ENCODE results near the gene UBE2S.

DNA sequence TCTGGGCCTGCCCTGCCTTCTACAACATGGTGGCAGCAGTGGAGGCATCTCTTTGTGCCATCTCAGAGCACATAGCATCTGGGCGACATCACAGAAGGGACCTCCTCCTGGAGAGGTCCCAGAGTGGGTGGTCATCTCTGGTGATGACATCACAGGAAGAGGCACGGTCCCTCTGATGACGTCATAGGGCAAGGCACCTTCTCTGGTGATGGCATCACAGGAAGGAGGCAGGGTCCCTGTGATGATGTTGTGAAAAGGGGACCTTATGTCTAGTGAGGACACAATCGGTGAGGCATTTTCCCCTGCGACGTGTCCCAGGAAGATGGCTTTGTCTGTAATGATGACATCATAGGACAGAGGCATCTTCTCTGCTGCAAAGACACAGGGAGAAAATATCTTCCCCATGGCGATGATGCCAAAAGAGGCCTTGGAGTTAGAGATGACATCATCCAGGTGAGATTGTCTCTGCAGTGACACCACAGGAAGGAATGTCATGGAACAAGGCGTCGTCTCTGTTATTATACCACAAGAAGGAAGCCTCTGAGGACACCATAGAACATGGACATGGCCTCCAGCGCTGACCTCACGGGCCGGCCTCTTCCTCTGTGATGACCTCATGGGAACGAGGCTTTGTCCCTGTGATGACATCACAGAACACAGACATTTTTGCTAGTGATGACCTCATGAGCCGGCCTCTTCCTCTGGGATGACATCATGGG, 24.8 kb upstream of the UBE2S start:
- TF ChIP-seq CEBPB (IDR thresholded peaks at IDR 0.05) (no peak), YY1 (IDR thresholded peaks at IDR 0.05; ENCODE audit: low read depth) (no peak), EGR1 (IDR thresholded peaks at IDR 0.05) (no peak), RAD21 (IDR thresholded peaks at IDR 0.05; ENCODE audit: low read depth) (no peak), EP300 (IDR thresholded peaks at IDR 0.05; ENCODE audit: borderline replicate concordance) (no peak), TAF1 (IDR thresholded peaks at IDR 0.05; ENCODE audit: low read depth) (no peak), TEAD4 (IDR thresholded peaks at IDR 0.05) (no peak), TCF12 (IDR thresholded peaks at IDR 0.05; ENCODE audit: low read depth) (no peak)
- TF ChIP-seq, protein P1, sequence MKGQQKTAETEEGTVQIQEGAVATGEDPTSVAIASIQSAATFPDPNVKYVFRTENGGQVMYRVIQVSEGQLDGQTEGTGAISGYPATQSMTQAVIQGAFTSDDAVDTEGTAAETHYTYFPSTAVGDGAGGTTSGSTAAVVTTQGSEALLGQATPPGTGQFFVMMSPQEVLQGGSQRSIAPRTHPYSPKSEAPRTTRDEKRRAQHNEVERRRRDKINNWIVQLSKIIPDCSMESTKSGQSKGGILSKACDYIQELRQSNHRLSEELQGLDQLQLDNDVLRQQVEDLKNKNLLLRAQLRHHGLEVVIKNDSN (IDR thresholded peaks at IDR 0.05), result no peak
- TF ChIP-seq, protein P2, sequence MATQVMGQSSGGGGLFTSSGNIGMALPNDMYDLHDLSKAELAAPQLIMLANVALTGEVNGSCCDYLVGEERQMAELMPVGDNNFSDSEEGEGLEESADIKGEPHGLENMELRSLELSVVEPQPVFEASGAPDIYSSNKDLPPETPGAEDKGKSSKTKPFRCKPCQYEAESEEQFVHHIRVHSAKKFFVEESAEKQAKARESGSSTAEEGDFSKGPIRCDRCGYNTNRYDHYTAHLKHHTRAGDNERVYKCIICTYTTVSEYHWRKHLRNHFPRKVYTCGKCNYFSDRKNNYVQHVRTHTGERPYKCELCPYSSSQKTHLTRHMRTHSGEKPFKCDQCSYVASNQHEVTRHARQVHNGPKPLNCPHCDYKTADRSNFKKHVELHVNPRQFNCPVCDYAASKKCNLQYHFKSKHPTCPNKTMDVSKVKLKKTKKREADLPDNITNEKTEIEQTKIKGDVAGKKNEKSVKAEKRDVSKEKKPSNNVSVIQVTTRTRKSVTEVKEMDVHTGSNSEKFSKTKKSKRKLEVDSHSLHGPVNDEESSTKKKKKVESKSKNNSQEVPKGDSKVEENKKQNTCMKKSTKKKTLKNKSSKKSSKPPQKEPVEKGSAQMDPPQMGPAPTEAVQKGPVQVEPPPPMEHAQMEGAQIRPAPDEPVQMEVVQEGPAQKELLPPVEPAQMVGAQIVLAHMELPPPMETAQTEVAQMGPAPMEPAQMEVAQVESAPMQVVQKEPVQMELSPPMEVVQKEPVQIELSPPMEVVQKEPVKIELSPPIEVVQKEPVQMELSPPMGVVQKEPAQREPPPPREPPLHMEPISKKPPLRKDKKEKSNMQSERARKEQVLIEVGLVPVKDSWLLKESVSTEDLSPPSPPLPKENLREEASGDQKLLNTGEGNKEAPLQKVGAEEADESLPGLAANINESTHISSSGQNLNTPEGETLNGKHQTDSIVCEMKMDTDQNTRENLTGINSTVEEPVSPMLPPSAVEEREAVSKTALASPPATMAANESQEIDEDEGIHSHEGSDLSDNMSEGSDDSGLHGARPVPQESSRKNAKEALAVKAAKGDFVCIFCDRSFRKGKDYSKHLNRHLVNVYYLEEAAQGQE (IDR thresholded peaks at IDR 0.05; ENCODE audit: low read depth), result no peak

All from Ishikawa (cell line).